GM23338 (cell line): ENCODE measurements around the gene SRRT. TPM values are rescaled to one million over a fixed set of nuclear protein-coding genes. Genes with fewer than 3 reads are reported as not detected.
A peak's percentile ranks its signal among the peaks of the same experiment; 100 is the strongest.

Source experiments
- ATAC-seq: fragments of 200-7000 bp; cut with Tn5 transposase; 3 replicates; pipeline ENCODE4 v1.9.1; 2020
- DNase-seq: peaks from one replicate; pipeline ENCODE4 v3.0.0-alpha.2; 2015; ENCODE audit warnings: low spot score
- H2AFZ ChIP-seq: fragments of 200-600 bp; sonication (generic); 2 replicates; pipeline ENCODE4 v1.8.0; 2016; ENCODE audit warnings: antibody characterized with exemption, mild to moderate bottlenecking, moderate library complexity
- H3F3A ChIP-seq: fragments of 200-600 bp; sonication (generic); replicated peaks from 2 replicates; pipeline ENCODE4 v1.8.0; 2017; ENCODE audit warnings: antibody characterized with exemption, mixed run types, low read depth
- H3K27ac ChIP-seq: fragments of 200-600 bp; sonication (generic); 2 replicates; pipeline ENCODE4 v1.6.1; 2016; ENCODE audit warnings: low read depth
- H3K27me3 ChIP-seq: fragments of 200-600 bp; sonication (generic); 2 replicates; pipeline ENCODE4 v1.8.0; 2016; ENCODE audit warnings: mild to moderate bottlenecking, mixed run types, moderate library complexity; ENCODE audit not compliant: insufficient read depth
- H3K36me3 ChIP-seq: fragments of 200-600 bp; sonication (generic); 2 replicates; pipeline ENCODE4 v1.8.0; 2016; ENCODE audit warnings: mild to moderate bottlenecking; ENCODE audit not compliant: insufficient read depth
- H3K4me1 ChIP-seq: fragments of 200-600 bp; sonication (generic); 2 replicates; pipeline ENCODE4 v1.8.0; 2016; ENCODE audit warnings: mild to moderate bottlenecking, moderate library complexity; ENCODE audit not compliant: insufficient read depth
- H3K4me2 ChIP-seq: fragments of 200-600 bp; sonication (generic); 2 replicates; pipeline ENCODE4 v1.7.1; 2017; ENCODE audit warnings: mixed run types
- H3K4me3 ChIP-seq: fragments of 200-600 bp; sonication (generic); 2 replicates; pipeline ENCODE4 v1.6.1; 2016; ENCODE audit warnings: mixed run types
- H3K79me2 ChIP-seq: fragments of 200-600 bp; sonication (generic); replicated peaks from 2 replicates; pipeline ENCODE4 v1.8.0; 2017; ENCODE audit warnings: mild to moderate bottlenecking; ENCODE audit not compliant: insufficient read depth
- H3K9me2 ChIP-seq: fragments of 200-600 bp; sonication (generic); 2 replicates; pipeline ENCODE4 v1.8.0; 2017; ENCODE audit not compliant: insufficient read depth
- H4K20me1 ChIP-seq: fragments of 200-600 bp; sonication (generic); replicated peaks from 2 replicates; pipeline ENCODE4 v1.8.0; 2017; ENCODE audit warnings: mild to moderate bottlenecking; ENCODE audit not compliant: insufficient read depth
- H3K27ac Mint-ChIP-seq: 2 replicates; pipeline ENCODE4 v1.8.0; 2020; ENCODE audit warnings: inconsistent platforms, mild to moderate bottlenecking, moderate library complexity, mixed read lengths
- H3K27me3 Mint-ChIP-seq: 3 replicates; pipeline ENCODE4 v1.8.0; 2022; ENCODE audit warnings: low read depth, mild to moderate bottlenecking, moderate library complexity, mixed read lengths, inconsistent platforms; ENCODE audit not compliant: insufficient read depth, poor library complexity
- H3K36me3 Mint-ChIP-seq: 3 replicates; pipeline ENCODE4 v1.8.0; 2021; ENCODE audit warnings: low read depth, mild to moderate bottlenecking, inconsistent platforms, moderate library complexity, mixed read lengths
- H3K4me1 Mint-ChIP-seq: 3 replicates; pipeline ENCODE4 v1.8.0; 2020; ENCODE audit warnings: mild to moderate bottlenecking, inconsistent platforms, mixed read lengths
- H3K4me3 Mint-ChIP-seq: 3 replicates; pipeline ENCODE4 v1.8.0; 2021; ENCODE audit warnings: moderate library complexity, mild to moderate bottlenecking, inconsistent platforms, mixed read lengths
- H3K9me3 Mint-ChIP-seq: 3 replicates; pipeline ENCODE4 v1.8.0; 2020; ENCODE audit warnings: moderate library complexity, mild to moderate bottlenecking, inconsistent platforms, mixed read lengths
- CREB1 ChIP-seq: fragments of 250-450 bp; sonication (Bioruptor Pico); IDR thresholded peaks from 2 replicates; pipeline ENCODE4 v1.5.0; 2020; ENCODE audit warnings: low read depth, mild to moderate bottlenecking, moderate library complexity
- EZH2 ChIP-seq: fragments of 200-600 bp; sonication (generic); IDR thresholded peaks from one replicate; pipeline ENCODE4 v1.8.0; 2017; ENCODE audit warnings: antibody characterized with exemption, mild to moderate bottlenecking, low read depth; ENCODE audit not compliant: unreplicated experiment
- EZH2phosphoT487 ChIP-seq: fragments of 200-600 bp; sonication (generic); IDR thresholded peaks from one replicate; pipeline ENCODE4 v1.8.1; 2018; ENCODE audit warnings: antibody characterized with exemption; ENCODE audit not compliant: unreplicated experiment
- JUNB ChIP-seq: IDR thresholded peaks from one replicate; pipeline ENCODE4 v1.6.1; 2016; ENCODE audit warnings: antibody characterized with exemption; ENCODE audit not compliant: unreplicated experiment
- NANOG ChIP-seq: IDR thresholded peaks from 2 replicates; pipeline ENCODE4 v1.6.1; 2016; ENCODE audit warnings: antibody characterized with exemption, borderline replicate concordance
- POLR2AphosphoS5 ChIP-seq: IDR thresholded peaks from 2 replicates; pipeline ENCODE4 v1.6.1; 2016; ENCODE audit warnings: antibody characterized with exemption, low read depth
- STAT1 ChIP-seq: IDR thresholded peaks from one replicate; pipeline ENCODE4 v1.6.1; 2016; ENCODE audit warnings: antibody characterized with exemption; ENCODE audit not compliant: unreplicated experiment
- ZNF114 ChIP-seq: fragments of 250-450 bp; sonication (Bioruptor Pico); IDR thresholded peaks from 2 replicates; pipeline ENCODE4 v1.5.0; 2020; ENCODE audit warnings: mild to moderate bottlenecking, moderate library complexity
- ZNF331 ChIP-seq: fragments of 250-450 bp; sonication (Bioruptor Pico); IDR thresholded peaks from 2 replicates; pipeline ENCODE4 v1.5.0; 2020; ENCODE audit warnings: low read depth, mild to moderate bottlenecking, moderate library complexity
- polyA plus RNA-seq: library from polyadenylated mRNA; unstranded; fragments of >200 nt; fragmentation: Nextera tagmentation; extraction: Ambion mirVana; gene quantifications from 2 replicates; pipeline ENCODE4 v1.2.1, GENCODE V29; 2016
- total RNA-seq: library from RNA; depleted of rRNA; stranded (reverse); fragments of >200 nt; shearing (Covaris generic); gene quantifications from 2 replicates; pipeline ENCODE4 v1.2.3, GENCODE V29; 2014
- TF ChIP-seq, protein P1 (sequence below): fragments of 250-450 bp; sonication (Bioruptor Pico); IDR thresholded peaks from 2 replicates; pipeline ENCODE4 v1.5.0; 2020; ENCODE audit warnings: mild to moderate bottlenecking, moderate library complexity
- TF ChIP-seq, protein P2 (sequence below): IDR thresholded peaks from one replicate; pipeline ENCODE4 v1.6.1; 2018; ENCODE audit warnings: antibody characterized with exemption; ENCODE audit not compliant: unreplicated experiment
- TF ChIP-seq, protein P3 (sequence below): IDR thresholded peaks from 2 replicates; pipeline ENCODE4 v1.6.1; 2016; ENCODE audit warnings: antibody characterized with exemption
- TF ChIP-seq, protein P4 (sequence below), 2 experiments: fragments of 200-600 bp in 1 of 2; sonication (generic) in 1 of 2; conservative IDR thresholded peaks; 2 replicates each; pipeline versions ENCODE4 v1.5.1 to v1.6.1; 2016 to 2017; ENCODE audit warnings: antibody characterized with exemption in 2 of 2, low read depth in 2 of 2, mild to moderate bottlenecking in 2 of 2, moderate library complexity in 1 of 2

SRRT gene
- total and polyA plus RNA-seq, 2 experiments from 2014 or later = 113 to 140 TPM

DNA sequence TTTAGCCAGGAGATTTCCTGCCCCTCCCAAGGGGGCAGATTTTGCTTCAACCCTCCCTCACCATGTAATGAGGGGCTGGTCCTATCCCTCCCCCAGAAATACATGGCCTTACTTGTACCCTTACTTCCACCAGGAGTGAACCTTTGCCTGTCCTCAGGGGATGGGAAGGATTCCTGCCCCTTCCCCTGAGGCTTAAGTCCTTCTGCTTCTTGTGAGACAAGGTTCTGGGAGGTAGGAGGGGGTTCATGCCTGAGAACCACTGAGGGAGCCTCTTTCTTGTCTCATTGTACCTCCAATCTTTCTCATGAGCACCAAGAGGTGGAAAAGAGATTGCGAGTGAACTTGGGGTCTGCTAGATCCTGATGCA, 54.9 kb downstream of the SRRT start (continued):
- TF ChIP-seq EZH2phosphoT487 = no peak

DNA sequence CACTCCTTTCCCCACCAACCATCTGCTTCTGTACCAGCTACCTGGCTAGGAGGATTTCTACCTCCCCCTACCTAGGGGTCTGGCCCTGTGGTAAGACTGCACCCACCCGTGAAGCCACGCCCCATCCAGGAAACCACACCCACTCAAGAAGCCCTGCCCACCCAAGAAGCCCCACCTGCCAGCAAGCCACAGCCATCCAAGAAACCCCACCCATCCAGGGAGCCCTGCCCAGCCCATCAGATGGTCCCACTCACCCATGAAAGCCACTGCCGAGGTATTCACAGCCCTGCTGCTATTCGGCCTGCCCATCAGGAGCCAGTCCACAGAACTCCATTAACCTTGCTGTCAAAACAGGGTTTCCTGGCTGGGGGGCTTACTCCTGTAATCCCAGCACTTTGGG, 58.8 kb downstream of the SRRT start:
- Mint-ChIP-seq H3K27me3 (peaks cover 16% of the 10 kb centered on the region), H3K4me1 (peaks cover 15% of the 10 kb centered on the region), H3K36me3 (peaks cover 34% of the 10 kb centered on the region), H3K4me3 (no peak overlapping the region), H3K27ac (no peak overlapping the region), H3K9me3 (peaks cover 51% of the 10 kb centered on the region)
- TF ChIP-seq, protein P1, sequence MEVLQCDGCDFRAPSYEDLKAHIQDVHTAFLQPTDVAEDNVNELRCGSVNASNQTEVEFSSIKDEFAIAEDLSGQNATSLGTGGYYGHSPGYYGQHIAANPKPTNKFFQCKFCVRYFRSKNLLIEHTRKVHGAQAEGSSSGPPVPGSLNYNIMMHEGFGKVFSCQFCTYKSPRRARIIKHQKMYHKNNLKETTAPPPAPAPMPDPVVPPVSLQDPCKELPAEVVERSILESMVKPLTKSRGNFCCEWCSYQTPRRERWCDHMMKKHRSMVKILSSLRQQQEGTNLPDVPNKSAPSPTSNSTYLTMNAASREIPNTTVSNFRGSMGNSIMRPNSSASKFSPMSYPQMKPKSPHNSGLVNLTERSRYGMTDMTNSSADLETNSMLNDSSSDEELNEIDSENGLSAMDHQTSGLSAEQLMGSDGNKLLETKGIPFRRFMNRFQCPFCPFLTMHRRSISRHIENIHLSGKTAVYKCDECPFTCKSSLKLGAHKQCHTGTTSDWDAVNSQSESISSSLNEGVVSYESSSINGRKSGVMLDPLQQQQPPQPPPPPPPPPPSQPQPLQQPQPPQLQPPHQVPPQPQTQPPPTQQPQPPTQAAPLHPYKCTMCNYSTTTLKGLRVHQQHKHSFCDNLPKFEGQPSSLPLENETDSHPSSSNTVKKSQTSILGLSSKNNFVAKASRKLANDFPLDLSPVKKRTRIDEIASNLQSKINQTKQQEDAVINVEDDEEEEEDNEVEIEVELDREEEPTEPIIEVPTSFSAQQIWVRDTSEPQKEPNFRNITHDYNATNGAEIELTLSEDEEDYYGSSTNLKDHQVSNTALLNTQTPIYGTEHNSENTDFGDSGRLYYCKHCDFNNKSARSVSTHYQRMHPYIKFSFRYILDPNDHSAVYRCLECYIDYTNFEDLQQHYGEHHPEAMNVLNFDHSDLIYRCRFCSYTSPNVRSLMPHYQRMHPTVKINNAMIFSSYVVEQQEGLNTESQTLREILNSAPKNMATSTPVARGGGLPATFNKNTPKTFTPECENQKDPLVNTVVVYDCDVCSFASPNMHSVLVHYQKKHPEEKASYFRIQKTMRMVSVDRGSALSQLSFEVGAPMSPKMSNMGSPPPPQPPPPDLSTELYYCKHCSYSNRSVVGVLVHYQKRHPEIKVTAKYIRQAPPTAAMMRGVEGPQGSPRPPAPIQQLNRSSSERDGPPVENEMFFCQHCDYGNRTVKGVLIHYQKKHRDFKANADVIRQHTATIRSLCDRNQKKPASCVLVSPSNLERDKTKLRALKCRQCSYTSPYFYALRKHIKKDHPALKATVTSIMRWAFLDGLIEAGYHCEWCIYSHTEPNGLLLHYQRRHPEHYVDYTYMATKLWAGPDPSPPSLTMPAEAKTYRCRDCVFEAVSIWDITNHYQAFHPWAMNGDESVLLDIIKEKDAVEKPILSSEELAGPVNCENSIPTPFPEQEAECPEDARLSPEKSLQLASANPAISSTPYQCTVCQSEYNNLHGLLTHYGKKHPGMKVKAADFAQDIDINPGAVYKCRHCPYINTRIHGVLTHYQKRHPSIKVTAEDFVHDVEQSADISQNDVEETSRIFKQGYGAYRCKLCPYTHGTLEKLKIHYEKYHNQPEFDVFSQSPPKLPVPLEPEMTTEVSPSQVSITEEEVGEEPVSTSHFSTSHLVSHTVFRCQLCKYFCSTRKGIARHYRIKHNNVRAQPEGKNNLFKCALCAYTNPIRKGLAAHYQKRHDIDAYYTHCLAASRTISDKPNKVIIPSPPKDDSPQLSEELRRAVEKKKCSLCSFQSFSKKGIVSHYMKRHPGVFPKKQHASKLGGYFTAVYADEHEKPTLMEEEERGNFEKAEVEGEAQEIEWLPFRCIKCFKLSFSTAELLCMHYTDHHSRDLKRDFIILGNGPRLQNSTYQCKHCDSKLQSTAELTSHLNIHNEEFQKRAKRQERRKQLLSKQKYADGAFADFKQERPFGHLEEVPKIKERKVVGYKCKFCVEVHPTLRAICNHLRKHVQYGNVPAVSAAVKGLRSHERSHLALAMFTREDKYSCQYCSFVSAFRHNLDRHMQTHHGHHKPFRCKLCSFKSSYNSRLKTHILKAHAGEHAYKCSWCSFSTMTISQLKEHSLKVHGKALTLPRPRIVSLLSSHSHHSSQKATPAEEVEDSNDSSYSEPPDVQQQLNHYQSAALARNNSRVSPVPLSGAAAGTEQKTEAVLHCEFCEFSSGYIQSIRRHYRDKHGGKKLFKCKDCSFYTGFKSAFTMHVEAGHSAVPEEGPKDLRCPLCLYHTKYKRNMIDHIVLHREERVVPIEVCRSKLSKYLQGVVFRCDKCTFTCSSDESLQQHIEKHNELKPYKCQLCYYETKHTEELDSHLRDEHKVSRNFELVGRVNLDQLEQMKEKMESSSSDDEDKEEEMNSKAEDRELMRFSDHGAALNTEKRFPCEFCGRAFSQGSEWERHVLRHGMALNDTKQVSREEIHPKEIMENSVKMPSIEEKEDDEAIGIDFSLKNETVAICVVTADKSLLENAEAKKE = no peak
- TF ChIP-seq ZNF331 (CRISPR knock-in tag) = no peak
- TF ChIP-seq, protein P2, sequence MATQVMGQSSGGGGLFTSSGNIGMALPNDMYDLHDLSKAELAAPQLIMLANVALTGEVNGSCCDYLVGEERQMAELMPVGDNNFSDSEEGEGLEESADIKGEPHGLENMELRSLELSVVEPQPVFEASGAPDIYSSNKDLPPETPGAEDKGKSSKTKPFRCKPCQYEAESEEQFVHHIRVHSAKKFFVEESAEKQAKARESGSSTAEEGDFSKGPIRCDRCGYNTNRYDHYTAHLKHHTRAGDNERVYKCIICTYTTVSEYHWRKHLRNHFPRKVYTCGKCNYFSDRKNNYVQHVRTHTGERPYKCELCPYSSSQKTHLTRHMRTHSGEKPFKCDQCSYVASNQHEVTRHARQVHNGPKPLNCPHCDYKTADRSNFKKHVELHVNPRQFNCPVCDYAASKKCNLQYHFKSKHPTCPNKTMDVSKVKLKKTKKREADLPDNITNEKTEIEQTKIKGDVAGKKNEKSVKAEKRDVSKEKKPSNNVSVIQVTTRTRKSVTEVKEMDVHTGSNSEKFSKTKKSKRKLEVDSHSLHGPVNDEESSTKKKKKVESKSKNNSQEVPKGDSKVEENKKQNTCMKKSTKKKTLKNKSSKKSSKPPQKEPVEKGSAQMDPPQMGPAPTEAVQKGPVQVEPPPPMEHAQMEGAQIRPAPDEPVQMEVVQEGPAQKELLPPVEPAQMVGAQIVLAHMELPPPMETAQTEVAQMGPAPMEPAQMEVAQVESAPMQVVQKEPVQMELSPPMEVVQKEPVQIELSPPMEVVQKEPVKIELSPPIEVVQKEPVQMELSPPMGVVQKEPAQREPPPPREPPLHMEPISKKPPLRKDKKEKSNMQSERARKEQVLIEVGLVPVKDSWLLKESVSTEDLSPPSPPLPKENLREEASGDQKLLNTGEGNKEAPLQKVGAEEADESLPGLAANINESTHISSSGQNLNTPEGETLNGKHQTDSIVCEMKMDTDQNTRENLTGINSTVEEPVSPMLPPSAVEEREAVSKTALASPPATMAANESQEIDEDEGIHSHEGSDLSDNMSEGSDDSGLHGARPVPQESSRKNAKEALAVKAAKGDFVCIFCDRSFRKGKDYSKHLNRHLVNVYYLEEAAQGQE = no peak
- no peak for TF ChIP-seq ZNF114 (CRISPR knock-in tag)
- TF ChIP-seq, protein P3, sequence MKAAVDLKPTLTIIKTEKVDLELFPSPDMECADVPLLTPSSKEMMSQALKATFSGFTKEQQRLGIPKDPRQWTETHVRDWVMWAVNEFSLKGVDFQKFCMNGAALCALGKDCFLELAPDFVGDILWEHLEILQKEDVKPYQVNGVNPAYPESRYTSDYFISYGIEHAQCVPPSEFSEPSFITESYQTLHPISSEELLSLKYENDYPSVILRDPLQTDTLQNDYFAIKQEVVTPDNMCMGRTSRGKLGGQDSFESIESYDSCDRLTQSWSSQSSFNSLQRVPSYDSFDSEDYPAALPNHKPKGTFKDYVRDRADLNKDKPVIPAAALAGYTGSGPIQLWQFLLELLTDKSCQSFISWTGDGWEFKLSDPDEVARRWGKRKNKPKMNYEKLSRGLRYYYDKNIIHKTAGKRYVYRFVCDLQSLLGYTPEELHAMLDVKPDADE = no peak
- TF ChIP-seq POLR2AphosphoS5 = no peak
- TF ChIP-seq, protein P4, sequence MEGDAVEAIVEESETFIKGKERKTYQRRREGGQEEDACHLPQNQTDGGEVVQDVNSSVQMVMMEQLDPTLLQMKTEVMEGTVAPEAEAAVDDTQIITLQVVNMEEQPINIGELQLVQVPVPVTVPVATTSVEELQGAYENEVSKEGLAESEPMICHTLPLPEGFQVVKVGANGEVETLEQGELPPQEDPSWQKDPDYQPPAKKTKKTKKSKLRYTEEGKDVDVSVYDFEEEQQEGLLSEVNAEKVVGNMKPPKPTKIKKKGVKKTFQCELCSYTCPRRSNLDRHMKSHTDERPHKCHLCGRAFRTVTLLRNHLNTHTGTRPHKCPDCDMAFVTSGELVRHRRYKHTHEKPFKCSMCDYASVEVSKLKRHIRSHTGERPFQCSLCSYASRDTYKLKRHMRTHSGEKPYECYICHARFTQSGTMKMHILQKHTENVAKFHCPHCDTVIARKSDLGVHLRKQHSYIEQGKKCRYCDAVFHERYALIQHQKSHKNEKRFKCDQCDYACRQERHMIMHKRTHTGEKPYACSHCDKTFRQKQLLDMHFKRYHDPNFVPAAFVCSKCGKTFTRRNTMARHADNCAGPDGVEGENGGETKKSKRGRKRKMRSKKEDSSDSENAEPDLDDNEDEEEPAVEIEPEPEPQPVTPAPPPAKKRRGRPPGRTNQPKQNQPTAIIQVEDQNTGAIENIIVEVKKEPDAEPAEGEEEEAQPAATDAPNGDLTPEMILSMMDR (conservative IDR thresholded peaks at IDR 0.05; ENCODE audit: low read depth in 2 of 2) = no peak
- no peak for TF ChIP-seq JUNB
- no peak for TF ChIP-seq STAT1
- TF ChIP-seq CREB1 (CRISPR knock-in tag) = no peak
- no peak for TF ChIP-seq NANOG
- no peak for TF ChIP-seq EZH2
- TF ChIP-seq EZH2phosphoT487 = no peak
- peaks cover 11% of the 10 kb centered on the region; the same call in 1 of the 2 replicates for H3K4me1 ChIP-seq
- no peaks in the 10 kb centered on the region for H3K9me2 ChIP-seq
- DNase-seq (peak; percentile 51), ATAC-seq (peak; percentile 50)
- H3K36me3 ChIP-seq = no peaks in the 10 kb centered on the region; the same call in 1 of the 2 replicates
- no peak overlapping the region for H3K4me2 ChIP-seq
- H3K27ac ChIP-seq = no peak overlapping the region
- H3F3A ChIP-seq = 0 out of 2 replicates have a peak, but pooled peaks cover 3% of the 10 kb centered on the region
- H3K79me2 ChIP-seq = no peaks in the 10 kb centered on the region
- H4K20me1 ChIP-seq = no peaks in the 10 kb centered on the region
- H2AFZ ChIP-seq = no peak overlapping the region
- H3K4me3 ChIP-seq = no peak overlapping the region
- H3K27me3 ChIP-seq = no peaks in the 10 kb centered on the region
